ENCODE measurements around the gene GNG4.

- TF ChIP-seq ZNF384 (IDR thresholded peaks at IDR 0.05; ENCODE audit: borderline replicate concordance, low read depth, low read length), result no peak
- TF ChIP-seq BHLHE40 (IDR thresholded peaks at IDR 0.05; ENCODE audit: borderline replicate concordance in 1 of 2, low read depth in 2 of 2, low read length in 1 of 2), result no peak
- no peak for TF ChIP-seq SREBF1 (IDR thresholded peaks at IDR 0.05; ENCODE audit: low read length)
- TF ChIP-seq ZBTB33 (IDR thresholded peaks at IDR 0.05), result no peak
- no peak for TF ChIP-seq MYC (IDR thresholded peaks at IDR 0.05; ENCODE audit: insufficient read depth, insufficient read length, insufficient replicate concordance, low read length, severe bottlenecking)
- no peak for TF ChIP-seq RAD21 (IDR thresholded peaks at IDR 0.05; ENCODE audit: insufficient read depth, low read depth, low read length)
- no peak for TF ChIP-seq DPF2 (IDR thresholded peaks at IDR 0.05)
- TF ChIP-seq SRF (IDR thresholded peaks at IDR 0.05; ENCODE audit: low read depth in 2 of 2, low read length in 2 of 2), result no peak
- no peak for TF ChIP-seq CTCF (IDR thresholded peaks at IDR 0.05 in 2 of 3, conservative IDR thresholded peaks at IDR 0.05 in 1 of 3; ENCODE audit: control insufficient read depth in 2 of 3, extremely low read depth in 1 of 3, insufficient read depth in 1 of 3, low read depth in 3 of 3, low read length in 3 of 3)
These were observed 69.7 kb downstream of the GNG4 start for GRCh38 chr1:235579891-235580290.
